ENCODE results near the gene TMPRSS11A. TPM values are rescaled to one million over a fixed set of nuclear protein-coding genes. Genes with fewer than 3 reads are reported as not detected.

Gene TMPRSS11A
- total and polyA plus RNA-seq, 2 of the 8 experiments (the other 6 are each of a cell fraction or from before 2014, with no cell fraction given), result not detected

- CTCF ChIA-PET (ENCODE audit: partially characterized antibody), result interaction anchor here (1.0 to 2.2 kb wide), 3 partner anchors 86 to 180 kb away, joined by 3 to 8 read pairs (median 7); no protein-coding TSS in a partner anchor
- Histone ChIP-seq H2BK20ac (ENCODE audit: low read length) (no peak overlapping the region), H4K91ac (replicated peaks; ENCODE audit: insufficient read length, low read length) (no peak overlapping the region), H3K18ac (ENCODE audit: extremely low read depth, low read length) (no peak overlapping the region), H3K27me3 (replicated peaks in 1 of 4; ENCODE audit: control insufficient read depth in 3 of 4, extremely low read depth in 1 of 4, insufficient read depth in 3 of 4, low read length in 3 of 4) (no peaks in the 10 kb centered on the region), H3K36me3 (ENCODE audit: control insufficient read depth in 2 of 4, insufficient read depth in 4 of 4, low read length in 3 of 4) (no peaks in the 10 kb centered on the region), H2BK15ac (ENCODE audit: low read length) (no peak overlapping the region), H2BK5ac (ENCODE audit: low read depth, low read length) (no peak overlapping the region), H3K4ac (replicated peaks; ENCODE audit: insufficient read length, low read depth, low read length) (no peak overlapping the region), H3K23me2 (ENCODE audit: low read depth, low read length) (no peaks in the 10 kb centered on the region), H4K20me1 (replicated peaks in 1 of 2; ENCODE audit: control insufficient read depth in 1 of 2, insufficient read depth in 2 of 2, low read length in 2 of 2) (no peaks in the 10 kb centered on the region), H2AK5ac (ENCODE audit: low read depth, low read length) (no peak overlapping the region), H3K14ac (ENCODE audit: insufficient read length) (no peak overlapping the region), H3K4me3 (ENCODE audit: extremely low read depth in 1 of 4, insufficient read depth in 2 of 4, low read depth in 3 of 4, low read length in 4 of 4) (no peak overlapping the region), H3K79me2 (ENCODE audit: control insufficient read depth in 1 of 2, insufficient read depth in 2 of 2, low read length in 2 of 2) (no peaks in the 10 kb centered on the region), H3K56ac (replicated peaks; ENCODE audit: insufficient read length, low read depth, low read length) (no peak overlapping the region), H3K27ac (ENCODE audit: low read depth, low read length) (no peak overlapping the region), H2BK12ac (ENCODE audit: low read depth, low read length) (no peak overlapping the region), H3K4me1 (replicated peaks in 1 of 4; ENCODE audit: control insufficient read depth in 3 of 4, insufficient read depth in 4 of 4, low read length in 3 of 4) (no peaks in the 10 kb centered on the region), H3K9me3 (ENCODE audit: insufficient read depth in 2 of 2, low read depth in 1 of 2, low read length in 1 of 2) (no peaks in the 10 kb centered on the region), H3K9ac (replicated peaks in 1 of 4; ENCODE audit: extremely low read depth in 1 of 4, low read depth in 3 of 4, low read length in 3 of 4) (no peak overlapping the region), H3K79me1 (ENCODE audit: low read depth, low read length) (no peaks in the 10 kb centered on the region), H2BK120ac (replicated peaks; ENCODE audit: low read depth, low read length) (no peak overlapping the region), H4K5ac (ENCODE audit: insufficient read length, low read depth, low read length) (no peak overlapping the region), H4K8ac (ENCODE audit: extremely low read depth, insufficient read depth, low read length) (no peak overlapping the region), H3K4me2 (ENCODE audit: insufficient read depth in 1 of 2, low read depth in 2 of 2, low read length in 2 of 2) (no peak overlapping the region), H2AFZ (ENCODE audit: low read length) (no peak overlapping the region), H3K23ac (ENCODE audit: insufficient read length) (no peak overlapping the region)
- TF ChIP-seq POU5F1 (IDR thresholded peaks at IDR 0.05; ENCODE audit: low read depth, low read length) (no peak), SAP30 (IDR thresholded peaks at IDR 0.05; ENCODE audit: insufficient read depth, insufficient replicate concordance, low read length) (no peak)
- WGBS, 2 experiments (ENCODE audit: extremely low coverage in 1 of 2, insufficient coverage in 1 of 2, insufficient read length in 1 of 2, insufficient replicate concordance in 2 of 2, low coverage in 1 of 2, low lambda C conversion rate in 2 of 2, missing lambda C conversion rate in 1 of 2), result 86% methylated on average over 1 of the region's 1 CpG; no CpG with 5 or more reads in 1 of the 2 experiments
- POLR2A ChIA-PET (ENCODE audit: partially characterized antibody), result no interaction called here
- DNase-seq (ENCODE audit: low read depth in 1 of 2, low spot score in 2 of 2), result no peak
- FAIRE-seq, result no peak
These were observed 32.8 kb upstream of the TMPRSS11A start for GRCh38 chr4:67996127-67996526.

Measured in H1 (cell line).